Measurements from ENCODE around the gene FAM120A. TPM values are rescaled to one million over a fixed set of nuclear protein-coding genes. Genes with fewer than 3 reads are reported as not detected.

The FAM120A gene
- total RNA-seq, 1 donor from 2014 or later: 57.7 TPM

GRCh38 chr9:93503381-93503780 lies 51.9 kb downstream of the FAM120A start:
- Histone ChIP-seq H4K20me1 (ENCODE audit: insufficient read depth, low read length) (peaks cover 55% of the 10 kb centered on the region), H2AFZ (ENCODE audit: low read depth, low read length) (no peak overlapping the region), H3K79me2 (ENCODE audit: insufficient read depth, low read length) (peaks cover 80% of the 10 kb centered on the region), H3K27ac (ENCODE audit: low read depth, low read length) (no peak overlapping the region), H3K9ac (ENCODE audit: low read length) (no peak overlapping the region), H3K27me3 (ENCODE audit: insufficient read depth, low read length) (no peaks in the 10 kb centered on the region), H3K4me1 (ENCODE audit: insufficient read depth, low read length) (no peaks in the 10 kb centered on the region), H3K36me3 (ENCODE audit: insufficient read depth, low read length) (peaks cover 15% of the 10 kb centered on the region), H3K9me3 (ENCODE audit: insufficient read depth, low read depth, low read length) (no peaks in the 10 kb centered on the region), H3K4me2 (ENCODE audit: low read length) (no peak overlapping the region), H3K4me3 (ENCODE audit: insufficient read depth, low read depth, low read length) (no peak overlapping the region)
- DNase-seq (ENCODE audit: low read depth): no peak
- no peak overlapping the region for H3K4me3 Mint-ChIP-seq (ENCODE audit: unreplicated experiment)
- H3K27ac Mint-ChIP-seq (ENCODE audit: unreplicated experiment): no peak overlapping the region
- no peak for TF ChIP-seq EZH2 (IDR thresholded peaks at IDR 0.05; ENCODE audit: insufficient read depth, low read length)
- TF ChIP-seq, protein P1, sequence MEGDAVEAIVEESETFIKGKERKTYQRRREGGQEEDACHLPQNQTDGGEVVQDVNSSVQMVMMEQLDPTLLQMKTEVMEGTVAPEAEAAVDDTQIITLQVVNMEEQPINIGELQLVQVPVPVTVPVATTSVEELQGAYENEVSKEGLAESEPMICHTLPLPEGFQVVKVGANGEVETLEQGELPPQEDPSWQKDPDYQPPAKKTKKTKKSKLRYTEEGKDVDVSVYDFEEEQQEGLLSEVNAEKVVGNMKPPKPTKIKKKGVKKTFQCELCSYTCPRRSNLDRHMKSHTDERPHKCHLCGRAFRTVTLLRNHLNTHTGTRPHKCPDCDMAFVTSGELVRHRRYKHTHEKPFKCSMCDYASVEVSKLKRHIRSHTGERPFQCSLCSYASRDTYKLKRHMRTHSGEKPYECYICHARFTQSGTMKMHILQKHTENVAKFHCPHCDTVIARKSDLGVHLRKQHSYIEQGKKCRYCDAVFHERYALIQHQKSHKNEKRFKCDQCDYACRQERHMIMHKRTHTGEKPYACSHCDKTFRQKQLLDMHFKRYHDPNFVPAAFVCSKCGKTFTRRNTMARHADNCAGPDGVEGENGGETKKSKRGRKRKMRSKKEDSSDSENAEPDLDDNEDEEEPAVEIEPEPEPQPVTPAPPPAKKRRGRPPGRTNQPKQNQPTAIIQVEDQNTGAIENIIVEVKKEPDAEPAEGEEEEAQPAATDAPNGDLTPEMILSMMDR (IDR thresholded peaks at IDR 0.05; ENCODE audit: insufficient read depth, low read depth, low read length): no peak
- H3K36me3 Mint-ChIP-seq (ENCODE audit: low read depth, unreplicated experiment): peaks cover 18% of the 10 kb centered on the region
- no peaks in the 10 kb centered on the region for H3K27me3 Mint-ChIP-seq (ENCODE audit: low read depth, unreplicated experiment)
- FAIRE-seq: no peak
- H3K4me1 Mint-ChIP-seq (ENCODE audit: low read depth, unreplicated experiment): peaks cover 8% of the 10 kb centered on the region
- peaks cover 2% of the 10 kb centered on the region for H3K9me3 Mint-ChIP-seq (ENCODE audit: unreplicated experiment)

GRCh38 chr9:93505541-93506132 lies 54.2 kb downstream of the FAM120A start:
- no peaks in the 10 kb centered on the region for H3K27me3 ChIP-seq (ENCODE audit: insufficient read depth, low read length)
- H3K27ac Mint-ChIP-seq (ENCODE audit: unreplicated experiment): no peak overlapping the region
- peaks cover 90% of the 10 kb centered on the region for H3K79me2 ChIP-seq (ENCODE audit: insufficient read depth, low read length)

DNA sequence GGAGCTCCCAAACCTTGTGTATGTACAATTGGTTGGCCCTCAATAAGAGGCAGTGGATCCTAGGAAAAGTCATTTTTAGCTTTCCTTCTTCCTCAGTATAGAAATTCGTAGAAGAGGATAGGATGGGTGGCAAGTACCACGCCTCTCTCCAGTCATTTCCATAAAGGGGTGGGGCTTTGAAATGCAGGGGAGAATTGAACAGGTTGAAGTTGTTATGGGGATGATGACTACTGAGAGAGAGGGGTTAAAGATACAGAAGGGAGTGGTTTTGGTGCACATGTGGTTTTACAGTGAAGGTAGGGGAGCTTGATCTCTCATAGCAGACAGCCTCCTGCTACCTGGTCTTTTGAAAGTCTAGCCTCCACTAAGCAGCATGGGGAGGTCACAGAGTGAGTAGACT lies 56.3 kb downstream of the FAM120A start:
- H3K27ac Mint-ChIP-seq (ENCODE audit: unreplicated experiment): peak overlapping the region; percentile 1

More at GRCh38 chr9:93505541-93506132, 54.2 kb downstream of the FAM120A start:
- peaks cover 10% of the 10 kb centered on the region for H3K36me3 Mint-ChIP-seq (ENCODE audit: low read depth, unreplicated experiment)
- peaks cover 2% of the 10 kb centered on the region for H3K9me3 Mint-ChIP-seq (ENCODE audit: unreplicated experiment)
- TF ChIP-seq EZH2 (IDR thresholded peaks at IDR 0.05; ENCODE audit: insufficient read depth, low read length): no peak
- TF ChIP-seq, protein P1 (IDR thresholded peaks at IDR 0.05; ENCODE audit: insufficient read depth, low read depth, low read length): no peak
- Histone ChIP-seq H3K9ac (ENCODE audit: low read length) (no peak overlapping the region), H2AFZ (ENCODE audit: low read depth, low read length) (no peak overlapping the region), H3K4me1 (ENCODE audit: insufficient read depth, low read length) (no peaks in the 10 kb centered on the region), H3K27ac (ENCODE audit: low read depth, low read length) (no peak overlapping the region), H3K4me3 (ENCODE audit: insufficient read depth, low read depth, low read length) (no peak overlapping the region), H3K4me2 (ENCODE audit: low read length) (no peak overlapping the region), H4K20me1 (ENCODE audit: insufficient read depth, low read length) (peaks cover 55% of the 10 kb centered on the region), H3K36me3 (ENCODE audit: insufficient read depth, low read length) (peaks cover 1% of the 10 kb centered on the region), H3K9me3 (ENCODE audit: insufficient read depth, low read depth, low read length) (no peaks in the 10 kb centered on the region)
- H3K27me3 Mint-ChIP-seq (ENCODE audit: low read depth, unreplicated experiment): no peaks in the 10 kb centered on the region
- H3K4me3 Mint-ChIP-seq (ENCODE audit: unreplicated experiment): no peak overlapping the region
- no peak for FAIRE-seq
- peaks cover 8% of the 10 kb centered on the region for H3K4me1 Mint-ChIP-seq (ENCODE audit: low read depth, unreplicated experiment)
- DNase-seq (ENCODE audit: low read depth): no peak

More for the DNA sequence above, 56.3 kb downstream of the FAM120A start:
- no peak for TF ChIP-seq EZH2 (IDR thresholded peaks at IDR 0.05; ENCODE audit: insufficient read depth, low read length)
- TF ChIP-seq, protein P1 (IDR thresholded peaks at IDR 0.05; ENCODE audit: insufficient read depth, low read depth, low read length): no peak
- H3K9ac ChIP-seq (ENCODE audit: low read length): no peak overlapping the region
- no peaks in the 10 kb centered on the region for H3K9me3 ChIP-seq (ENCODE audit: insufficient read depth, low read depth, low read length)
- H2AFZ ChIP-seq (ENCODE audit: low read depth, low read length): no peak overlapping the region
- no peaks in the 10 kb centered on the region for H3K36me3 ChIP-seq (ENCODE audit: insufficient read depth, low read length)
- no peak overlapping the region for H3K4me2 ChIP-seq (ENCODE audit: low read length)
- H3K4me1 ChIP-seq (ENCODE audit: insufficient read depth, low read length): no peaks in the 10 kb centered on the region
- no peak overlapping the region for H3K4me3 ChIP-seq (ENCODE audit: insufficient read depth, low read depth, low read length)
- Mint-ChIP-seq H3K36me3 (ENCODE audit: low read depth, unreplicated experiment) (peaks cover 11% of the 10 kb centered on the region), H3K4me3 (ENCODE audit: unreplicated experiment) (no peak overlapping the region), H3K4me1 (ENCODE audit: low read depth, unreplicated experiment) (peaks cover 4% of the 10 kb centered on the region), H3K9me3 (ENCODE audit: unreplicated experiment) (peaks cover 2% of the 10 kb centered on the region), H3K27me3 (ENCODE audit: low read depth, unreplicated experiment) (no peaks in the 10 kb centered on the region)
- H3K79me2 ChIP-seq (ENCODE audit: insufficient read depth, low read length): peaks cover 92% of the 10 kb centered on the region
- no peaks in the 10 kb centered on the region for H3K27me3 ChIP-seq (ENCODE audit: insufficient read depth, low read length)
- DNase-seq (ENCODE audit: low read depth): no peak
- peaks cover 55% of the 10 kb centered on the region for H4K20me1 ChIP-seq (ENCODE audit: insufficient read depth, low read length)
- no peak for FAIRE-seq
- H3K27ac ChIP-seq (ENCODE audit: low read depth, low read length): no peak overlapping the region
